ENCODE measurements around the gene SORT1.

The SORT1 gene

DNA sequence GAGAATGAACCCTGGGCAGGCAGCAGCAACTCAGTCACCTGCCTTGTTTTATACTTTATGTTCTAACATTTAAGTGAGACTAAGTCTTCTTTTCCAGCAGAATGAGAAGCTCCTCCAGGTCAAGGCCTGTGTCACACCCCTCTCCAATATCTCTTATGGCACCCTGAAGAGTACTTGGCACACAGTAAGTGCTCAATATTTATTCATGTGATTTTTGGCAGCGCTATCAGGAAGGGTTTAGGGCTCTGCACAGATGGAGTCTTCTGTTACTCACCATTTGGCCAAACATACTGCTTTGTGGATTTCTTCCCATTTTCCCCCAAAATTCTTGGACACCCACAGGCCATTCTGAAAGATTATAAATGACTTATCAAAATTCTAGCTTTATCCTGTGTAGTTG, 47.1 kb downstream of the SORT1 start:
- TF ChIP-seq, protein P1, sequence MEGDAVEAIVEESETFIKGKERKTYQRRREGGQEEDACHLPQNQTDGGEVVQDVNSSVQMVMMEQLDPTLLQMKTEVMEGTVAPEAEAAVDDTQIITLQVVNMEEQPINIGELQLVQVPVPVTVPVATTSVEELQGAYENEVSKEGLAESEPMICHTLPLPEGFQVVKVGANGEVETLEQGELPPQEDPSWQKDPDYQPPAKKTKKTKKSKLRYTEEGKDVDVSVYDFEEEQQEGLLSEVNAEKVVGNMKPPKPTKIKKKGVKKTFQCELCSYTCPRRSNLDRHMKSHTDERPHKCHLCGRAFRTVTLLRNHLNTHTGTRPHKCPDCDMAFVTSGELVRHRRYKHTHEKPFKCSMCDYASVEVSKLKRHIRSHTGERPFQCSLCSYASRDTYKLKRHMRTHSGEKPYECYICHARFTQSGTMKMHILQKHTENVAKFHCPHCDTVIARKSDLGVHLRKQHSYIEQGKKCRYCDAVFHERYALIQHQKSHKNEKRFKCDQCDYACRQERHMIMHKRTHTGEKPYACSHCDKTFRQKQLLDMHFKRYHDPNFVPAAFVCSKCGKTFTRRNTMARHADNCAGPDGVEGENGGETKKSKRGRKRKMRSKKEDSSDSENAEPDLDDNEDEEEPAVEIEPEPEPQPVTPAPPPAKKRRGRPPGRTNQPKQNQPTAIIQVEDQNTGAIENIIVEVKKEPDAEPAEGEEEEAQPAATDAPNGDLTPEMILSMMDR (IDR thresholded peaks at IDR 0.05; ENCODE audit: low read depth, low read length) = no peak
- in situ Hi-C loops (cut with HindIII; ENCODE audit: low sequenced_read_pairs) = no loop called here
- no peak overlapping the region for H3K4me3 ChIP-seq (ENCODE audit: low read depth, low read length)
- DNase-seq (ENCODE audit: low read depth, low spot score) = no peak

DNA sequence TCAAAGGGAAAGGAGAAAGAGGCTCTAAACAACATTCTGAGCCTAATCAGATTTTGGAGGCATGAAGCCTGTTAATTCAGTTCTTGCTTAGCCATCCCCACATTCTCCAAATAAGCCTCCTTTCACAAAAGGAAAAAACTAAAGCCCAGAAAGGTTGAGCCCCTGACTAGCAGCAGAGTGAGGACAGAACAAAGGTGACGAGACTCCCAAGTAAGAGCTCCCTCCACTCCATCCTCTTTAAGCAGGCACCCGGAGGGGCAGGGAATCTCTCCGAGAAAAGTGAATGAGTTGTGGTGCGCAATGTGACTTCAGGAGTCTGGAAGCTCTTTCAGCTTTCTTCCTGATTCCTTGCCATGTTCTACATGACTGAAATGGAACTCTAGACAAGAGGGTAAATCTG, 47.5 kb downstream of the SORT1 start:
- H3K4me3 ChIP-seq (ENCODE audit: low read depth, low read length) = no peak overlapping the region
- no peak for DNase-seq (ENCODE audit: low read depth, low spot score)
- TF ChIP-seq, protein P1 (IDR thresholded peaks at IDR 0.05; ENCODE audit: low read depth, low read length) = no peak
- in situ Hi-C loops (cut with HindIII; ENCODE audit: low sequenced_read_pairs) = no loop called here

DNA sequence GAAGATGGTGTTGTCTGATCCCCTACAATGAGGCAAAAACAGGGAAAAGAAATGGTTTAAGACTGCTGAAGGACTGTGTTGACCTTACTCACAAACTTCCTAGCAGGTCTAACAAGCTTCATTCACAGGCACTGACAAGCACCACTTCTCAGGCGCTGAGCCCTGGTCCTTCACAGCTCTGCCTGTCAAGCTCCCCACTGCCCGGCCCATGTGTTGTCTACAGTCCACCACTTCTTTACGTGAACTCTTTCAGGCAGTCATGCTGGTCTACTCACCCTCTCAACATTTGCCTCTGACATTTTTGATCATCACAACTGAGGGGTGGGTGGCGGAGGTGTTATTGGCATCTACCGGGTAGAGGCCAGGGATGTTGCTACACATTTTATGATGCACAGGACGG, 50.2 kb downstream of the SORT1 start:
- TF ChIP-seq, protein P1 (IDR thresholded peaks at IDR 0.05; ENCODE audit: low read depth, low read length) = no peak
- DNase-seq (ENCODE audit: low read depth, low spot score) = no peak
- H3K4me3 ChIP-seq (ENCODE audit: low read depth, low read length) = no peak overlapping the region
- in situ Hi-C loops (cut with HindIII; ENCODE audit: low sequenced_read_pairs) = no loop called here

DNA sequence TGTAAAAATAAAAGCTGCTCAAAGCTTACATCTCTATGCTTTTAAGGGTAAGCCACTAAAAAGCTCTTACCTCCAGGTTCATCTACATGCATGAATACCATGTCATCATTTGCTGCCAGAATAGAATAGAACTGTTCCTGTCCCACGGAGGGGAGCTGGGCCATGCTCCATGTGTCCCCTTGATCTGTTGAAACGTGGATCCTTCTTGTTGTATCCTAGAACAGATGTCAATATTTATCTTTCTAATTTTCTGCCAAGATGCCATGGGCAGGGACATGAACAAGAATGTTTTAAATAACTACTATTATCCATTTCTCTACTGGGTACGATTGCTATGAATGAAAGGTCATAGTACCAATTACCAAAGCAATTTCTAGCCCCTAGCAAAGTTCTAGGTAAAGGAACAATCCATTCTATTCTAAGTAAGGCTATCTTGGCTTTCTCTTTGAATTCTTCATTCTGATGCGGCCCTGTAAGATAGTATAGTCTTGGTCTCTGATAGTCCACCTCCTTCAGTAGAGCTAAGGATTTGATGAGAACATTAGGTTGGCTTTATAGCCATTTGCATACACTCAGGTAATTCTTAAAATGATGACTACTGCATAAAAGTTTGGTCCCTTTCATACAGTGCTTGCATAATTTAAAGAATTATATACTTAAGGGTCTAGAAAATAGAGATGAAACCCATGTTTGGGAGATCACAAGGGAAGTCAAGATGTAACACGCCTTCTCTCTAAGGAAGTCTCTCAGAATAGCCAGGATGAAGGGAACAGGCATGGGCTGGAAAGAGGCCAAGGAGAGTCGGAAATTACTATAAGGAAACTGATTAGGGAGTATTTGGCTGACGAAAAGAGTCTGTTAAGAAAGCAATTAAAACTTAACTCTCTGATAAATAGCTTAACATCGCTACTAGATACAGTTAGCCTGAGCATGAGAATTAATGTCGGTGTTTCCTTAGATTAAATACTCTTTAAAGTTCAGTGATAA, 55.5 kb downstream of the SORT1 start:
- no peak for DNase-seq (ENCODE audit: low read depth, low spot score)
- in situ Hi-C loops (cut with HindIII; ENCODE audit: low sequenced_read_pairs) = no loop called here
- TF ChIP-seq, protein P1 (IDR thresholded peaks at IDR 0.05; ENCODE audit: low read depth, low read length) = no peak
- H3K4me3 ChIP-seq (ENCODE audit: low read depth, low read length) = no peak overlapping the region

DNA sequence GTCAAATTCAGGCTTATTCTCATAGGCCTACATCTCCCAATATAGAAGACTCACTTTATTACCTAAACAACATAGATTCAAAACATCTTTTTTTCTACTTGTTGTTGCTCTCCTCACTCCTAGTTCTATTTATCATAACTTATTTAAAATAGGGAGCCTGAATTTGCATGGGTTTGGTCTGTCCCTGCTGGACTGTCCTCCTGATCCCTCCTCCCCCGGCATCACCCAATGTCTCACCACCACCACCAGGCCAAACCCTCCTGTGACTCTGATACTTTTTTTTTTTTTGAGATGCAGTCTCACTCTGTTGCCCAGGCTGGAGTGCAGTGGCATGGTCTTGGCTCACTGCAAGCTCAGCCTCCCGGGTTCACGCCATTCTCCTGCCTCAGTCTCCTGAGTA, 59.1 kb downstream of the SORT1 start:
- H3K4me3 ChIP-seq (ENCODE audit: low read depth, low read length) = no peak overlapping the region
- TF ChIP-seq, protein P1 (IDR thresholded peaks at IDR 0.05; ENCODE audit: low read depth, low read length) = no peak
- in situ Hi-C loops (cut with HindIII; ENCODE audit: low sequenced_read_pairs) = no loop called here
- DNase-seq (ENCODE audit: low read depth, low spot score) = no peak

DNA sequence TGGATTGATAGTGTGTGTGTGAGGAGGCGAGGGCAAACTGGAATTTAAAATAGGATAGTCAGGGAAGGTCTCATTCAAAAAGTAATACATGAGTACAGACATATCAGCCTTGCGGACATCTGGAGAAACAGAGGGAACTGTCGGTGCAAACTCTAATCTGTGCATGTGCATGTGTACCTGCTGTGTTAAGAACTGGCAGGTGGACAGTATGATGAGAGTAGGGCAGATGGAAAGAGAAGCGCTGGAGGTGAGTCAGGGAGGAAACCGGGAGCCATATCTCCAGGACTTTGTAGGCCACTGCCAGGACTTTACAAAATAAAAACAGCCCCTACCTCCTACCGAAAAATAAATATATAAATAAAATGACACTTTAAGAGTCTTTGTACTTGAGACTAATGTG, 59.6 kb downstream of the SORT1 start:
- in situ Hi-C loops (cut with HindIII; ENCODE audit: low sequenced_read_pairs) = no loop called here
- no peak for DNase-seq (ENCODE audit: low read depth, low spot score)
- TF ChIP-seq, protein P1 (IDR thresholded peaks at IDR 0.05; ENCODE audit: low read depth, low read length) = no peak
- H3K4me3 ChIP-seq (ENCODE audit: low read depth, low read length) = no peak overlapping the region

All from astrocyte of the spinal cord (primary cell).